Tibial nerve (tissue), 4 donors: Measurements from ENCODE around the gene SLC12A9.

Source experiments
- EP300 ChIP-seq, 2 donors: sonication (generic); formaldehyde crosslinking; IDR thresholded peaks; one replicate each; pipeline ENCODE4 v1.6.1; 2017; ENCODE audit warnings: antibody characterized with exemption in 2 of 2, mild to moderate bottlenecking in 1 of 2
- POLR2A ChIP-seq, 2 donors: fragments of 450-650 bp; IDR thresholded peaks; one replicate each; pipeline ENCODE4 v1.6.1; 2017; ENCODE audit warnings: antibody characterized with exemption in 2 of 2, mild to moderate bottlenecking in 2 of 2, moderate library complexity in 2 of 2
- TF ChIP-seq, protein P1 (sequence below), 5 experiments: fragments of 200-600 bp in 3 of 5; fragments of 450-650 bp in 2 of 5; sonication (generic) in 3 of 5; IDR thresholded peaks; one replicate each; pipeline ENCODE4 v1.5.1; 2016 to 2019; ENCODE audit warnings: antibody characterized with exemption in 5 of 5, mild to moderate bottlenecking in 3 of 5, moderate library complexity in 2 of 5

DNA sequence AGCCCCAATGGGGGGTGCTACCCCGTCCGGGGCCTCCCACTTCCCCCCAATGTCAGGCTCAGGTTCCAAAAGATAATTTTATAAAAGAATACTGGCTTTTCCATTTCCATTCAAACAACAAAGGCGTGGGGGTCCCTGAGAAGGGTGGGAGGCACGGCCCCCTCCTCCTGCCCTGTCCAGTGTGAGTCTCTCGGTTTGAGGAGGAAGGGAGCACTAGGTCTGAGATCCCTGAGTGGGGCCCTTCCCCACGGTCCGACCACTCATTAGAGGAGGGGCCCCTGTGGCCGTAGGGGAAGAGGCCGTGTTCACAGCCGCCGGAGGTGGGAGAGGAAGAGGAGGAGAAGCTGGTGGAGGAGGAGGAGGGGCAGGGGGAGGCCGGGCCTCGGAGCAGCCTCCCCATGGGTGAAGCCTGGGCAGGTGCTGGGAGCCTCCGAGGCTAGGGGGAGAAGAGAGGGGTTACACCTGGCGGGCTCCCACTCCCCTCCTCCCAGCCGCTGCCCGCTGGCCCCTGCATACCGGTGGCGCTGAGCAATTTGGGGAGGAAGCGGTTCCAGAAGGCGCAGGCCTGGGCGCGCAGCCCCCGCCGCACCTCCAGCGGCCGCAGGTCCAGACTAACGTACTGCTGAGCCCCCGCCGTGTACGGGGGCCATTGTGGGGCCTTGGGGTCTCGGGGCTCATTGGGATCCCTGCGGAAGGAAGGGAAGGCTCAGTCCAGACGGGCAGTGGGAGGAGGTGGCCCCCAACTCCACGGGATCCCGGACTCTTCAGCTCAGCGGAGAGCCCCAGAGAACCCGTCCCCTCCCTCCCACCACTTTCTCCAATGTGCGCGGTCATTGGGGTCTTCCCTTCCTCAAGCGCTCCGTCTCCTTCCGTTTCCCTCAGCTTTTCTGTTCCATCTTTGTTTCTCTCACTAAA is 38.4 kb downstream of the SLC12A9 start:
- TF ChIP-seq POLR2A (IDR thresholded peaks at IDR 0.05) (no peak), EP300 (IDR thresholded peaks at IDR 0.05) (no peak)
- TF ChIP-seq, protein P1, sequence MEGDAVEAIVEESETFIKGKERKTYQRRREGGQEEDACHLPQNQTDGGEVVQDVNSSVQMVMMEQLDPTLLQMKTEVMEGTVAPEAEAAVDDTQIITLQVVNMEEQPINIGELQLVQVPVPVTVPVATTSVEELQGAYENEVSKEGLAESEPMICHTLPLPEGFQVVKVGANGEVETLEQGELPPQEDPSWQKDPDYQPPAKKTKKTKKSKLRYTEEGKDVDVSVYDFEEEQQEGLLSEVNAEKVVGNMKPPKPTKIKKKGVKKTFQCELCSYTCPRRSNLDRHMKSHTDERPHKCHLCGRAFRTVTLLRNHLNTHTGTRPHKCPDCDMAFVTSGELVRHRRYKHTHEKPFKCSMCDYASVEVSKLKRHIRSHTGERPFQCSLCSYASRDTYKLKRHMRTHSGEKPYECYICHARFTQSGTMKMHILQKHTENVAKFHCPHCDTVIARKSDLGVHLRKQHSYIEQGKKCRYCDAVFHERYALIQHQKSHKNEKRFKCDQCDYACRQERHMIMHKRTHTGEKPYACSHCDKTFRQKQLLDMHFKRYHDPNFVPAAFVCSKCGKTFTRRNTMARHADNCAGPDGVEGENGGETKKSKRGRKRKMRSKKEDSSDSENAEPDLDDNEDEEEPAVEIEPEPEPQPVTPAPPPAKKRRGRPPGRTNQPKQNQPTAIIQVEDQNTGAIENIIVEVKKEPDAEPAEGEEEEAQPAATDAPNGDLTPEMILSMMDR (IDR thresholded peaks at IDR 0.05) = no peak
